SK-N-MC (cell line): ENCODE results near the gene GORASP1.

Source experiments
- DNase-seq: peaks from one replicate; pipeline ENCODE4 v3.0.0-alpha.2; 2011; ENCODE audit warnings: low read depth, low spot score
- H3K27ac ChIP-seq: fragments of 200-600 bp; sonication (generic); 2 replicates; pipeline ENCODE4 v1.5.1; 2016; ENCODE audit warnings: mixed run types
- H3K36me3 ChIP-seq: fragments of 200-600 bp; sonication (generic); 2 replicates; pipeline ENCODE4 v1.6.1; 2017; ENCODE audit warnings: antibody characterized with exemption, low read length, mixed read lengths; ENCODE audit not compliant: insufficient read depth
- H3K4me3 ChIP-seq: fragments of 200-600 bp; sonication (generic); 2 replicates; pipeline ENCODE4 v1.5.1; 2016
- H3K9ac ChIP-seq: fragments of 200-600 bp; sonication (generic); 2 replicates; pipeline ENCODE4 v1.8.0; 2017; ENCODE audit warnings: mixed run types, mixed read lengths; ENCODE audit not compliant: insufficient read length
- H3K9me3 ChIP-seq: fragments of 200-600 bp; sonication (generic); 2 replicates; pipeline ENCODE4 v1.6.1; 2017; ENCODE audit warnings: low read depth, mild to moderate bottlenecking, antibody characterized with exemption, low read length, moderate library complexity, mixed read lengths
- EZH2 ChIP-seq: fragments of 200-600 bp; sonication (generic); IDR thresholded peaks from one replicate; pipeline ENCODE4 v1.6.1; 2017; ENCODE audit warnings: antibody characterized with exemption
- FOXP2 ChIP-seq: optimal IDR thresholded peaks from 2 replicates; pipeline ENCODE3; 2011; ENCODE audit warnings: mild to moderate bottlenecking, moderate library complexity; ENCODE audit not compliant: insufficient read depth; ENCODE audit errors: extremely low read length, control extremely low read depth
- POLR2AphosphoS5 ChIP-seq: IDR thresholded peaks from 2 replicates; pipeline ENCODE4 v1.6.1; 2012; ENCODE audit warnings: mild to moderate bottlenecking, low read depth, low read length, borderline replicate concordance

The GORASP1 gene

DNA sequence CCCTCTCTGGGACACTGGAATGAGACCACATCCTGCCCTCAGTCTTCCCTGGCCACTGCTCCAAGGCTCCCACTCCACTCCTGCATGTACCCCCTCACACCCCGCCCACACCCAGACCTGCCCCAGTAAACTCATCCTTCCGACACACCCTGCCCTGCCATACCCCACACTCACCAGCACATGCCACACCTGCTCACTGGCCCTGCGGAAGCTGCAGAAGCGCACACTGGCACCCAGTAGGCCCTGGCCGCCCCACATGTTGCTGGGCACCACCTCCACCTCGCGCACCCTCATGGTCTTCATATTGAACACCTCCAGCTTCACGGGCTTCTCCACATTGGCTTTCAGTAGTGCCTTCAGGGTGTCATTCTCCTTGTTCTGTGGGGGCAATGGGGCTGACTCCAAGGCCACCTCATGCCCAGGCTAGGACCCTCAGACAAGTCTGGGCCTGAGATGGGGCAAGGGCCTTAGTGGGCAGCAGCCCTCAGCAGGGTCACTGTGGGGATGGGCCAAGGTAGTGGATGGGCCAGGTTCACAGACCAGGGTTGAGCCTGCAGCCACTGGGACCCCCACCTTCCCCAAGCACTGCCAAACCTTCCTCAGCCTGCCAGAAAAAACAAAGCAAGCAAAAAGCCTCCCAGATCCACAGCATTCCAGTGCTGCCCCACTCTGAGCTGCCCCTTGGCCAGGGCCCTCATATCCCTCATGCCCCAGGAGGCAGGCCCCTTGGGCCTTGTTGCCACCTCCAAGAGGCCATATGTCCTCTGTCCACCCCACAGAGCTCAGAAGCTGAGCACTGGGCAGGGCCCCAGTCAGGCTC lies 4.7 kb downstream of the GORASP1 start:
- Histone ChIP-seq H3K27ac (no peak overlapping the region), H3K36me3 (no peaks in the 10 kb centered on the region; the same call in 1 of the 2 replicates), H3K9ac (no peak overlapping the region), H3K4me3 (no peak overlapping the region), H3K9me3 (no peaks in the 10 kb centered on the region)
- no peak for TF ChIP-seq FOXP2
- no peak for TF ChIP-seq POLR2AphosphoS5
- no peak for TF ChIP-seq EZH2
- no peak for DNase-seq

DNA sequence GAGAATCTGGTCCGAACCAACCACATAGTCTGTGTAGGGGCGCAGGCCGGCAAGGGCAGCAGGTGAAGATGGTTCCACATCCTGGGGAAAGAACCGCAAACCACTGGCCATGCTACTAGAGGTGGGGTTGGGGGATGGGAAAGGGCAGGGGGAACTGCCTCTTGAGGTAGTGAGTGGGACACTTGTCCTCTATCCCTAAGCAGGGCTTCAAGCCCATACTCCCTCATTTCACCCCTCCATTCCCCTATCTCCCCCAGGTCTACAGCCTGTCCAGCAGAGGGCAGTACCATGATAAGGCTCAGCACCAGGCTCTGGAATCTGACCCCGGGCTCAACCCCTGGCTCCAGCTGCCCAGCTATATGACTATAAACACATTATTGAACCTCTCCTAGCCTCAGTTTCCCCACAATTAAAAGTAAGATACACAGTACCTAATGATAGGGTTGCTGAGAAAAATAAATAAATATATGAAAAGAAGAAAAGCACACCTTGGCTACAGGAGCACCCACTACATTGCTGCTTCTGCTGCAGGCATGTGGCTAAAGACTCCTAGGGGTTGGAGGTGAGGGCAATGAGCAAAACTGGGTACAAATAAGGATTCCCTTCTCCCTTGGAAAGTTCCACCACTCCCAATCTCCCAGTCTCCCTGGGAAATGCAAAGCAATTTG lies 6.3 kb downstream of the GORASP1 start:
- no peaks in the 10 kb centered on the region for H3K9me3 ChIP-seq
- DNase-seq, result no peak

DNA sequence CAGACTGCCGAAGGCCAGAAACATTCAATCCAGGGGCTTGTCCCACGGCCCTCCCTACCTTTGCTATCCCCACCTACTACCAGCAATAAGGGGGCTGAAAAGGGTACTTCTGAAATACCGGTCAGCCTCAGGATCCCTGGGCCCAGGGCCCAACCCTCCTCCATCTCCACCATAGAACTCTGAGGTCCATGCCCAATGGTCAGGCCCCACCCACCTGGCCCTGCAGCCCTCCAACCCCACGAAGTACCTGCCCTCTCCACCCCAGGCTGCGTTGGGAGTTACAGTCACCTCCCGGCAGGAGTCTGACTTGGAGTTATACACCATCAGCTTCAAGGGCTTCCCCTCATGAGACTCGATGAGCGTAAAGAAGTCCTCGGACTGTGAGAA lies 6.9 kb downstream of the GORASP1 start:
- no peak for DNase-seq
- Histone ChIP-seq H3K4me3 (no peak overlapping the region), H3K9me3 (no peaks in the 10 kb centered on the region), H3K27ac (no peak overlapping the region), H3K9ac (no peak overlapping the region), H3K36me3 (no peaks in the 10 kb centered on the region; the same call in 1 of the 2 replicates)
- TF ChIP-seq POLR2AphosphoS5, result no peak
- TF ChIP-seq FOXP2, result no peak
- no peak for TF ChIP-seq EZH2

More for the DNA sequence above, 6.3 kb downstream of the GORASP1 start:
- Histone ChIP-seq H3K9ac (no peak overlapping the region), H3K27ac (no peak overlapping the region), H3K36me3 (no peaks in the 10 kb centered on the region; the same call in 1 of the 2 replicates), H3K4me3 (no peak overlapping the region)
- TF ChIP-seq FOXP2 (no peak), POLR2AphosphoS5 (no peak), EZH2 (no peak)

DNA sequence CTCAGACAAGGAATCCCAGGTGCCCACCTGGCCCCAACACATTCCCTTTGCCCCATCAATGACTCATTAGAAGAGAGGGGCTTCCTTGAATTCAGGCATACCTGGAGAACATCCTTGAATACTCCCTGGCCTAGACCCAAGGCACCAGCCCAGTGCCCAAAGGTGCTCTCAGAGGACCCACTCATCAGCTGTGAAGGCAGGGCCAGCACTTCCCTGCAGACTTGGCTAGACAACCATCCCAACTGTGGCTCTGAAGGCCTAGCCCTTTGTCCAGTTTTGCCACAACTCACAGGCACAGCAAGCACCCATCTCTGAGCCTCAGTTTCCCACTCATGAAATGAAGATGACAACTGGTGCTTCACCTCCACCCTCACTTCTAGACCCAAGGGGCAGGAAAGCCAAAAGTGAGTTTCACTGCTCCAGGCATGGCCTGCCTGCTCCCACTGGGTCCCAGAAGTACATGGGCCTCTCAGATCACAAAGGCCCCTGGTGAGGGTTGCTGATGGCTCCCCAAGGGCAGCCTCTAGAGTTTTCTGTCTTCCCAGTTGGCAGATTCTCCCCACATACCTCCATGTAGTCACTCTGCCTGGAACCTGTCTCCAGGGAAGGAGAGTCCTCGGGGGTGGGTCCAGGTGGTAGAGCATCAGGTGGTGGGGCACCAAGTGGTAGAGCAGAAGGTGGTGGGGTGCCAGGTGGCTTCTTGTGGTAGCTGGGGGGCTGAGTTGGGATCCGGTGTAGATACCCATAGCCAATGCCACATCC lies 7.5 kb downstream of the GORASP1 start:
- Histone ChIP-seq H3K9ac (no peak overlapping the region), H3K27ac (no peak overlapping the region), H3K4me3 (no peak overlapping the region), H3K9me3 (no peaks in the 10 kb centered on the region), H3K36me3 (no peaks in the 10 kb centered on the region; the same call in 1 of the 2 replicates)
- TF ChIP-seq EZH2, result no peak
- no peak for TF ChIP-seq FOXP2
- TF ChIP-seq POLR2AphosphoS5, result no peak
- no peak for DNase-seq

DNA sequence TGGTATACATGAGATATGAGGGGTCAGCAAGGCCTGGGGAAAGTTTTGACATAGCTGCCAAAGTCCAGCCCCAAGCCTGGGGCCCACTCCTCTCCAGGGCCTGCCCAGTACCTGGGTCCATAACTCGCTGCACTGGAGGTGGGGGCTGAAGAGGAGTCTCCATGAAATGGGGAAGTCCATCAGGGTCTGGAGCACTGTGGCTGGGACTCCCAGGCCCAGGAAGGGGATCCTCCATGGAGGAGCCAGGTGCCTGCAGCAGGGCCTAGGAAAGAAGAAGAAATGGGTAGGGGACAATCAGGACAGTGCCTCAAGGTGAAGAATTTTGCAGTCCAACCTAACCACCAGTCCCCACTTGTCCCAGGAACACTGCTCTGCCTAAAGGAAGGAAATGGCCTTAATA lies 8.2 kb downstream of the GORASP1 start:
- Histone ChIP-seq H3K27ac (no peak overlapping the region), H3K36me3 (no peaks in the 10 kb centered on the region; the same call in 1 of the 2 replicates), H3K9me3 (no peaks in the 10 kb centered on the region), H3K9ac (no peak overlapping the region), H3K4me3 (no peak overlapping the region)
- TF ChIP-seq EZH2 (no peak), FOXP2 (no peak), POLR2AphosphoS5 (no peak)
- DNase-seq, result no peak

DNA sequence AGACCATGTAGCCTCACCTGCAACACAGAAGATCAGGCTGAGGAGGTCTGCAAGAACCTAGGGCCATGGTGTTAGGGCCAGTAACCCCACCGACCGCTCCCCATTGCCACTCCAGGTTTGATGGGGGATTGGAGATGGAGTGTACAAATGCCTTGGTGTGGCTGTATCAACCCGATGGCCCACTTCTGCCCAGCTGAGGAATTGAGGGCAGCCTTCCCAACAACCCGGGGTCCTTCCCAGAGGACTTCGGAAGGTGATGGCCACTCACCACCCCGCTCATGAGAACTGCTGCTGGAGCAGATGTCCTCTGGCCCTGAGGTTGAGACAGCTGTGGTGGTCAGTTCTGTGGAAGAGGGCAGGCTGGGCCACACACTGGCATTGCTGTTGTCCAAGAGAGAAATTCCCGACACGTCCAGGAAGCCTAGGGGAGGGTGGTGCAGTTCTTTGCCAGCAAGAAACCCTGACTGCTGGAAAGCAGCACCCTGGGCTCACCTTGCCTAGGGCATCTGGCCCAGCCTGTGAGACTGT lies 8.9 kb downstream of the GORASP1 start:
- no peak for DNase-seq
- Histone ChIP-seq H3K36me3 (no peaks in the 10 kb centered on the region; the same call in 1 of the 2 replicates), H3K9me3 (no peaks in the 10 kb centered on the region), H3K9ac (no peak overlapping the region), H3K4me3 (no peak overlapping the region), H3K27ac (no peak overlapping the region)
- no peak for TF ChIP-seq EZH2
- TF ChIP-seq FOXP2, result no peak
- no peak for TF ChIP-seq POLR2AphosphoS5

DNA sequence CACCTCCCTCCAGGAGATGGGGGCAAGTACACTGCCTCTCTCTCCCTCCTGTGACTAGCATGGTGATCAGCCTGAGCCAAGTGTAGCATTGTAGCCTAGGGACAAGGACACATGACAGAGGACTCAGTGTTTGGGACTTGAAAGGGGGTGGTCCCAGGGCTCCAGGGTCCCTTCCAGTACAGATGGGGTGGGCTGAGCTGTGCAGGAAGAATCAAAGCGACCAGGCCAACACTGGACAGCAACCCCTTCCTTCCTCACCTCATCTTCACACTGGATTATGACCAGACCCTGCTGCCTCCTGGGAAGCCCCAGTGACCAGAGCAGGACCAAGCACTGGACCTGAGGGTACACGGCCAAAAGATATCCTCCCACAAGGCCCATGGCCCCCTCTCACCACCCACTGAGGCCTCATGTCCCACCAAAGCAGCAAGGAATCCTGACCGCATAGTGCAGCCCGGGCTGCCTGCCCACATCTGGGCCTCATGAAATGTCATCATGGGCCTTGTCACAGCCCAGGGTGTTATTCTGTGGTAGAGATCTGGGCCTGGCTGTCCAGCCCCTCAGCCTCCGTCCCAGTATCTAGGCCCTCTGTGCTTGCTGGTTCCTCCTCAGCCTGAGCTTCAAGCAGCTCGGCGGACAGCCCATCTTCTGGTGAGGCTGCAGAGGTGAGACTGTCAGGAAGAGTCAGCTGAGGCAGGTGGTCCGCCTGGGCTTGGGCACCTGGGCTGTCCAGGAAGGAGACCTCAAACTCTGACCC lies 9.5 kb downstream of the GORASP1 start:
- no peak overlapping the region for H3K9ac ChIP-seq
- no peak overlapping the region for H3K4me3 ChIP-seq
- TF ChIP-seq FOXP2 (no peak), EZH2 (no peak), POLR2AphosphoS5 (no peak)
- no peaks in the 10 kb centered on the region; the same call in 1 of the 2 replicates for H3K36me3 ChIP-seq
- no peak for DNase-seq
- no peak overlapping the region for H3K27ac ChIP-seq
- H3K9me3 ChIP-seq, result no peaks in the 10 kb centered on the region
